Stimulated activated CD4-positive, alpha-beta T cell treated with anti-CD3 and anti-CD28 coated beads, TNF-alpha, amount 100 ng/mL, for 4 hours (primary cell): ENCODE results near the gene TMPRSS11A.

Experiments used
- DNase-seq, 3 experiments: peaks; one replicate each; pipeline ENCODE4 v3.0.0-alpha.2; 2020; ENCODE audit warnings: low read depth in 3 of 3

Gene TMPRSS11A

GRCh38 chr4:67871867-67872266, 91.4 kb downstream of the TMPRSS11A start:
- no peak for DNase-seq

GRCh38 chr4:67869580-67870190, 93.6 kb downstream of the TMPRSS11A start:
- no peak for DNase-seq

- no peak for DNase-seq
These were observed 101.8 kb downstream of the TMPRSS11A start for GRCh38 chr4:67861513-67861912.
